ENCODE results near the gene MANF.
A peak's percentile ranks its signal among the peaks of the same experiment; 100 is the strongest.

The MANF gene

DNA sequence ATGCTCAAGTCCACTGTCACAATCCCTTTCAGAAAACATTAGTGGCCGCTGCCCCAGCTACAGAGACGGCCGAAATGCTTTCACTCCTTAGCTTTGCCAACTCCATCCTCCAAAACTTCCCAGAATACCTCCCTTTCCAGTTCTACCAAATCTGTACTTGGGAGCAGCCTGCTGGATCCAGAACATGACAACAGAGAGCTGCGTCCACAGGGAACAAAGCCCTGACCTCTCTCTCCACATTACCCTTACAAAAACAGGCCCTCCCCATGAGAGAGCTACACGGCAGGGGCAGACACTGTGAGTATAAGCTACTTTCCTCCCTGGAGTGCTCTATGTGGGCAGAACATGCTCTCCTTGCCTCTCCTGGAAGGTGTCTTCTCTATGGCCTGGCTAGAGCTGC, 12.3 kb downstream of the MANF start:
- no peak overlapping the region for H3K9ac ChIP-seq (ENCODE audit: low read length)
- H2BK120ac ChIP-seq (ENCODE audit: insufficient read depth, low read length, poor library complexity), result no peak overlapping the region
- H4K12ac ChIP-seq (ENCODE audit: low read depth, low read length), result no peak overlapping the region
- peaks cover 41 to 59% of the 10 kb centered on the region in 2 experiments for H3K36me3 ChIP-seq (ENCODE audit: control insufficient read depth in 1 of 2, insufficient read depth in 2 of 2, low read length in 2 of 2)
- peaks cover 10% of the 10 kb centered on the region for H3K9me3 ChIP-seq (ENCODE audit: insufficient read depth, low read depth, low read length)
- H4K91ac ChIP-seq (ENCODE audit: low read depth, low read length), result no peak overlapping the region
- H3K79me1 ChIP-seq (ENCODE audit: low read length), result no peaks in the 10 kb centered on the region
- no peak overlapping the region for H2BK5ac ChIP-seq (ENCODE audit: low read depth, low read length, poor library complexity)
- peaks cover 14% of the 10 kb centered on the region for H3K79me2 ChIP-seq (ENCODE audit: control insufficient read depth, insufficient read depth, low read length, poor library complexity)
- WGBS (ENCODE audit: extremely low coverage, insufficient coverage, insufficient read length), result no CpG with 5 or more reads among the region's 5 CpGs
- no peak overlapping the region for H3K18ac ChIP-seq (ENCODE audit: low read length)
- no peak overlapping the region for H3K14ac ChIP-seq (ENCODE audit: low read length)
- H4K8ac ChIP-seq (ENCODE audit: low read depth, low read length), result no peak overlapping the region
- H2AK5ac ChIP-seq (ENCODE audit: low read length), result no peak overlapping the region
- no peak overlapping the region for H3K23ac ChIP-seq (ENCODE audit: low read length)
- no peak overlapping the region for H2BK12ac ChIP-seq (ENCODE audit: low read length)
- no peak overlapping the region for H2AFZ ChIP-seq (ENCODE audit: insufficient read depth, low read length, poor library complexity)
- no peak for DNase-seq
- no peak overlapping the region for H3K27ac ChIP-seq (ENCODE audit: low read depth, low read length)
- no peaks in the 10 kb centered on the region for H3K27me3 ChIP-seq (ENCODE audit: insufficient read depth, low read length)
- no peak overlapping the region for H3K4me2 ChIP-seq (ENCODE audit: low read length)
- H3K4me1 ChIP-seq (ENCODE audit: control insufficient read depth in 1 of 2, insufficient read depth in 2 of 2, low read length in 2 of 2), result peaks cover 9 to 11% of the 10 kb centered on the region in 2 experiments
- no peak overlapping the region for H3K4ac ChIP-seq (ENCODE audit: low read depth, low read length)
- H3K4me3 ChIP-seq (ENCODE audit: low read depth, low read length), result no peak overlapping the region

DNA sequence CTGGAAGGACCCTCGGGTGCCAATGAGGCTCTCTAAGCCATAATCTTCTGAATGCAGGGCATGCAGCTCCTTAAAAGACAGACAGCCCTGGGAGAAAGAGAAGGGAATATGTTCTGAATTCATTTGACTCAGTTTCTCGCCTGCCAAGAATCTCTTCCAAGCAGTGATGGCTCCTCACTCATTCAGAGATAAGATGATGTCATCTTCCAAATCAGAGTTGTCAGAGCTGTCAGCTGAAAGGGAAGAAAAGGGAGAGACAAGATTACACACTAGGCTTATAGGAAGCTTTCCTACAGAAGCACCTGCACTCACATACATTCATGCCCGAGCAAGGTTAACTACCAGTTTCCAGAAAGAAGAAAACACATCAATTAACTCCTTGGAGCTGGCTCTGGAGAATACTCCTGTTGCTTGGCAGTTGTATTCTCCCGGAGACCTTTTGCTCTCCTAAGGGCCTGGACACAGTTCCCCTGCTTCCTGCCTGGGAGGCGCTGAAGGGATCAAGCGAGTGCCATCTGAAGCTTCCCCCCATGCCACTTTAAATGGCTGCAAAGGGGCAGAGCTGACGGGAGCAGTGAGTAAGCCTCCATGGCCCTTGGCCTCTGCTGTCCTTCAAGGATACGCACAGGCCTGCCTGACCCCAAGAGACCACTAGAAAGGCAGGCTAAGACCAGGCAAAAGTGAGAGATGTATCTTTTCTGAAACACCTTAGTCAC, 13.7 kb downstream of the MANF start:
- no peaks in the 10 kb centered on the region for H3K79me1 ChIP-seq (ENCODE audit: low read length)
- no peak overlapping the region for H2BK12ac ChIP-seq (ENCODE audit: low read length)
- H2AFZ ChIP-seq (ENCODE audit: insufficient read depth, low read length, poor library complexity), result no peak overlapping the region
- H3K4me1 ChIP-seq (ENCODE audit: control insufficient read depth in 1 of 2, insufficient read depth in 2 of 2, low read length in 2 of 2), result peaks cover 0 to 2% of the 10 kb centered on the region in 2 experiments
- no peaks in the 10 kb centered on the region for H3K9me3 ChIP-seq (ENCODE audit: insufficient read depth, low read depth, low read length)
- no peak overlapping the region for H3K27ac ChIP-seq (ENCODE audit: low read depth, low read length)
- no peak overlapping the region for H4K8ac ChIP-seq (ENCODE audit: low read depth, low read length)
- no peak overlapping the region for H2BK120ac ChIP-seq (ENCODE audit: insufficient read depth, low read length, poor library complexity)
- H3K4ac ChIP-seq (ENCODE audit: low read depth, low read length), result no peak overlapping the region
- H3K23ac ChIP-seq (ENCODE audit: low read length), result no peak overlapping the region
- no peak for DNase-seq
- H3K4me2 ChIP-seq (ENCODE audit: low read length), result no peak overlapping the region
- no peak overlapping the region for H4K91ac ChIP-seq (ENCODE audit: low read depth, low read length)
- no peak overlapping the region for H4K12ac ChIP-seq (ENCODE audit: low read depth, low read length)
- no peak overlapping the region for H2BK5ac ChIP-seq (ENCODE audit: low read depth, low read length, poor library complexity)
- H3K14ac ChIP-seq (ENCODE audit: low read length), result no peak overlapping the region
- no peak overlapping the region for H3K9ac ChIP-seq (ENCODE audit: low read length)
- no peaks in the 10 kb centered on the region for H3K27me3 ChIP-seq (ENCODE audit: insufficient read depth, low read length)
- WGBS (ENCODE audit: extremely low coverage, insufficient coverage, insufficient read length), result no CpG with 5 or more reads among the region's 8 CpGs
- H3K18ac ChIP-seq (ENCODE audit: low read length), result no peak overlapping the region
- H2AK5ac ChIP-seq (ENCODE audit: low read length), result no peak overlapping the region
- no peak overlapping the region for H3K4me3 ChIP-seq (ENCODE audit: low read depth, low read length)
- H3K79me2 ChIP-seq (ENCODE audit: control insufficient read depth, insufficient read depth, low read length, poor library complexity), result peaks cover 2% of the 10 kb centered on the region
- H3K36me3 ChIP-seq (ENCODE audit: control insufficient read depth in 1 of 2, insufficient read depth in 2 of 2, low read length in 2 of 2), result peaks cover 31 to 52% of the 10 kb centered on the region in 2 experiments

DNA sequence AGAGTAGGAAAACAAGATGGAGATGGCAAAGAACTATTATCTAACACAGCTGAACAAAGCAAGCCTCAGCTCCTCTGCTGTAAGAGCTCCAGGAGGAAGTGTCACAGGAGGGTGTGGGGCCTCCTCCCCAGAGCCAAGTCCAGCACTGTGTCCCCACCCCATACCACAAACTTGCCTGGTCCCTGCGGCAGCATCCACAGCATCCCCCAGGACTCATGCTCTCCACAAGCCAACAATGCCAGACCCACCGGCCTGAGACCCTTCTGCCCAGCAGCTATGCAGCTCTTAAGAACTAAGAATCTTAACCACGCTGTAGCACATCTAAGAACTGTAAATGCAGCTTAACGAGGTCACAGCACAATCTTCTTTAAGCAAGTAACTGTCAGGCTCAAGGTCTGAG, 15.1 kb downstream of the MANF start:
- Histone ChIP-seq H3K27ac (ENCODE audit: low read depth, low read length) (no peak overlapping the region), H3K27me3 (ENCODE audit: insufficient read depth, low read length) (no peaks in the 10 kb centered on the region), H2BK120ac (ENCODE audit: insufficient read depth, low read length, poor library complexity) (no peak overlapping the region), H3K36me3 (ENCODE audit: control insufficient read depth in 1 of 2, insufficient read depth in 2 of 2, low read length in 2 of 2) (peaks cover 21 to 41% of the 10 kb centered on the region in 2 experiments), H4K91ac (ENCODE audit: low read depth, low read length) (no peak overlapping the region), H3K9me3 (ENCODE audit: insufficient read depth, low read depth, low read length) (no peaks in the 10 kb centered on the region), H4K8ac (ENCODE audit: low read depth, low read length) (no peak overlapping the region), H3K79me1 (ENCODE audit: low read length) (no peaks in the 10 kb centered on the region), H3K18ac (ENCODE audit: low read length) (no peak overlapping the region), H3K79me2 (ENCODE audit: control insufficient read depth, insufficient read depth, low read length, poor library complexity) (no peaks in the 10 kb centered on the region), H2AK5ac (ENCODE audit: low read length) (no peak overlapping the region), H4K12ac (ENCODE audit: low read depth, low read length) (no peak overlapping the region), H3K4ac (ENCODE audit: low read depth, low read length) (no peak overlapping the region), H2AFZ (ENCODE audit: insufficient read depth, low read length, poor library complexity) (no peak overlapping the region), H3K9ac (ENCODE audit: low read length) (no peak overlapping the region), H2BK12ac (ENCODE audit: low read length) (no peak overlapping the region), H3K23ac (ENCODE audit: low read length) (no peak overlapping the region), H2BK5ac (ENCODE audit: low read depth, low read length, poor library complexity) (no peak overlapping the region), H3K14ac (ENCODE audit: low read length) (no peak overlapping the region), H3K4me1 (ENCODE audit: control insufficient read depth in 1 of 2, insufficient read depth in 2 of 2, low read length in 2 of 2) (no peaks in the 10 kb centered on the region), H3K4me3 (ENCODE audit: low read depth, low read length) (no peak overlapping the region), H3K4me2 (ENCODE audit: low read length) (no peak overlapping the region)
- no peak for DNase-seq
- no CpG with 5 or more reads among the region's 4 CpGs for WGBS (ENCODE audit: extremely low coverage, insufficient coverage, insufficient read length)

DNA sequence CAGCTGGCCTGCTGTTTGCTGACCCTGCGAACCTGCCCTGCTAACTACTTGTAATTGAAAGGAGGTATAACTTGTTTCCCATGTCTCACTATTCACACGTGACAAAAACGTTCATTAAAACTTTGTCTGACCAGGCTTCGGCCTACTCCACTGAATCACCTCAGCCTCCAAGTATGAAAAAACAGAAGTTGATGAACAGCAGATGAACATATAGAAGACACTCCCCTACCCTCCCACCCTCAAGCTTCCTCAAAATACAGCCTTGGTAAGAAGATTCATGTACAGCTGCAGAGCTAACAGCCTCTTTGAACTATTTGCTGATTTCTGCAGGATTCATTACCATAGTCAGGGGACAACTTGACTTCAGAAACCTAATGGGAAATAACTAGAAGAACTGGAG, 16.6 kb downstream of the MANF start:
- Histone ChIP-seq H3K79me2 (ENCODE audit: control insufficient read depth, insufficient read depth, low read length, poor library complexity) (no peaks in the 10 kb centered on the region), H4K8ac (ENCODE audit: low read depth, low read length) (no peak overlapping the region), H3K27ac (ENCODE audit: low read depth, low read length) (no peak overlapping the region), H2BK5ac (ENCODE audit: low read depth, low read length, poor library complexity) (no peak overlapping the region), H3K27me3 (ENCODE audit: insufficient read depth, low read length) (no peaks in the 10 kb centered on the region), H3K14ac (ENCODE audit: low read length) (no peak overlapping the region), H2AFZ (ENCODE audit: insufficient read depth, low read length, poor library complexity) (no peak overlapping the region), H2BK120ac (ENCODE audit: insufficient read depth, low read length, poor library complexity) (no peak overlapping the region), H3K4ac (ENCODE audit: low read depth, low read length) (no peak overlapping the region), H3K4me2 (ENCODE audit: low read length) (no peak overlapping the region), H2AK5ac (ENCODE audit: low read length) (no peak overlapping the region), H2BK12ac (ENCODE audit: low read length) (no peak overlapping the region), H3K4me1 (ENCODE audit: control insufficient read depth in 1 of 2, insufficient read depth in 2 of 2, low read length in 2 of 2) (no peaks in the 10 kb centered on the region), H3K18ac (ENCODE audit: low read length) (no peak overlapping the region), H3K23ac (ENCODE audit: low read length) (no peak overlapping the region), H3K4me3 (ENCODE audit: low read depth, low read length) (no peak overlapping the region), H3K36me3 (ENCODE audit: control insufficient read depth in 1 of 2, insufficient read depth in 2 of 2, low read length in 2 of 2) (peaks cover 11 to 25% of the 10 kb centered on the region in 2 experiments), H4K91ac (ENCODE audit: low read depth, low read length) (no peak overlapping the region), H3K79me1 (ENCODE audit: low read length) (no peaks in the 10 kb centered on the region), H3K9me3 (ENCODE audit: insufficient read depth, low read depth, low read length) (no peaks in the 10 kb centered on the region), H3K9ac (ENCODE audit: low read length) (no peak overlapping the region), H4K12ac (ENCODE audit: low read depth, low read length) (no peak overlapping the region)
- no CpG with 5 or more reads among the region's 4 CpGs for WGBS (ENCODE audit: extremely low coverage, insufficient coverage, insufficient read length)
- DNase-seq, result peak in 1 of 2 donors; percentile 7

Measured in trophoblast cell (in vitro differentiated cells and primary cell).